Measurements from ENCODE around the gene ENHO.

GRCh38 chr9:34512131-34513078 is 10.4 kb downstream of the ENHO start:
- TF ChIP-seq CTCF (IDR thresholded peaks at IDR 0.05) (no peak), POLR2A (IDR thresholded peaks at IDR 0.05) (no peak), EP300 (IDR thresholded peaks at IDR 0.05) (no peak)

All from ovary (tissue), 3 donors.